K562 (cell line): ENCODE measurements around the gene TENM4.

Source experiments
- CXXC5 ChIP-seq: fragments of 250-450 bp; sonication (Bioruptor Pico); IDR thresholded peaks from 2 replicates; pipeline ENCODE4 v1.8.0; 2022; ENCODE audit warnings: inconsistent platforms, mild to moderate bottlenecking, moderate library complexity
- KAT2B ChIP-seq: IDR thresholded peaks from one replicate; pipeline ENCODE4 v1.6.1; 2012; ENCODE audit warnings: low read depth, mild to moderate bottlenecking, control low read depth, inconsistent platforms, low read length, moderate library complexity
- STAT5A ChIP-seq: IDR thresholded peaks from 2 replicates; pipeline ENCODE4 v1.6.1; 2012; ENCODE audit warnings: low read length, inconsistent platforms, borderline replicate concordance
- TOE1 ChIP-seq, 2 experiments: fragments of 450-650 bp in 1 of 2; sonication (generic) in 1 of 2; formaldehyde crosslinking in 1 of 2; IDR thresholded peaks; 2 replicates each; pipeline versions ENCODE4 v1.7.1 to v1.8.0; 2016 to 2022; ENCODE audit warnings: borderline replicate concordance in 2 of 2, mild to moderate bottlenecking in 2 of 2, antibody characterized with exemption in 1 of 2, inconsistent platforms in 1 of 2, low read depth in 1 of 2, missing genetic modification reagents in 1 of 2, moderate library complexity in 1 of 2
- TF ChIP-seq, protein P1 (sequence below), 3 experiments: fragments of 200-800 bp in 1 of 3; sonication (Bioruptor generic) in 1 of 3; sonication (generic) in 1 of 3; formaldehyde crosslinking in 1 of 3; IDR thresholded peaks; 2 replicates each; pipeline versions ENCODE4 v1.6.1 to v1.8.0; 2016 to 2022; ENCODE audit warnings: mild to moderate bottlenecking in 2 of 3, missing compliant biosample characterization in 2 of 3, missing genetic modification characterization in 2 of 3, missing genetic modification reagents in 1 of 3

DNA sequence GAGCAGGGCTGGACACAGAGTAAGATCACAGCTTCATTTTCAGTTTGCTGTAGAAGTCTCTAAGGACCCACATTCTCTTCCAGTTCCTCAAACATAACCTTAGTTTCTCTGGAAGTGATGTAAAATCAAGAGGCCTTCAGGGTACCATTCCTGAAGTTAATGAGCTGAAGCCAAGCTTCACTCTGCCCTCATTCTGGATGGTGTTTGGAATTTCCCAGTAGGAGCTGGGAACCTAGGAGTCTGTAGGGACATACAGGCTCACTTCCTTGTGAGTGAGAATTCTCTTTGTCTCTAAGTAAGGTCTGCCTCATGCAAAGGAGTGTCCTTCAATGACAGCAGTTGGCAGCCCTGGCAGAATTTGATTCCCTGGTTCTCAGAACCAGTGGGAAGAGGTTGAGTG lies 723.8 kb downstream of the TENM4 start:
- TF ChIP-seq TOE1 (IDR thresholded peaks at IDR 0.05; ENCODE audit: borderline replicate concordance): no peak
- TF ChIP-seq TOE1 (CRISPR knock-in tag; IDR thresholded peaks at IDR 0.05; ENCODE audit: borderline replicate concordance, low read depth): no peak
- no peak for TF ChIP-seq STAT5A
- TF ChIP-seq KAT2B: no peak
- TF ChIP-seq CXXC5 (CRISPR knock-in tag): no peak
- TF ChIP-seq, protein P1, sequence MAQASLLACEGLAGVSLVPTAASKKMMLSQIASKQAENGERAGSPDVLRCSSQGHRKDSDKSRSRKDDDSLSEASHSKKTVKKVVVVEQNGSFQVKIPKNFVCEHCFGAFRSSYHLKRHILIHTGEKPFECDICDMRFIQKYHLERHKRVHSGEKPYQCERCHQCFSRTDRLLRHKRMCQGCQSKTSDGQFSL (CRISPR knock-in tag; IDR thresholded peaks at IDR 0.05): no peak
- TF ChIP-seq, protein P1 (tag; IDR thresholded peaks at IDR 0.05): no peak
